ENCODE data around the gene SAFB. TPM values are rescaled to one million over a fixed set of nuclear protein-coding genes. Genes with fewer than 3 reads are reported as not detected.

SAFB gene
- total RNA-seq, 1 experiment from 2014 or later = 143 TPM

DNA sequence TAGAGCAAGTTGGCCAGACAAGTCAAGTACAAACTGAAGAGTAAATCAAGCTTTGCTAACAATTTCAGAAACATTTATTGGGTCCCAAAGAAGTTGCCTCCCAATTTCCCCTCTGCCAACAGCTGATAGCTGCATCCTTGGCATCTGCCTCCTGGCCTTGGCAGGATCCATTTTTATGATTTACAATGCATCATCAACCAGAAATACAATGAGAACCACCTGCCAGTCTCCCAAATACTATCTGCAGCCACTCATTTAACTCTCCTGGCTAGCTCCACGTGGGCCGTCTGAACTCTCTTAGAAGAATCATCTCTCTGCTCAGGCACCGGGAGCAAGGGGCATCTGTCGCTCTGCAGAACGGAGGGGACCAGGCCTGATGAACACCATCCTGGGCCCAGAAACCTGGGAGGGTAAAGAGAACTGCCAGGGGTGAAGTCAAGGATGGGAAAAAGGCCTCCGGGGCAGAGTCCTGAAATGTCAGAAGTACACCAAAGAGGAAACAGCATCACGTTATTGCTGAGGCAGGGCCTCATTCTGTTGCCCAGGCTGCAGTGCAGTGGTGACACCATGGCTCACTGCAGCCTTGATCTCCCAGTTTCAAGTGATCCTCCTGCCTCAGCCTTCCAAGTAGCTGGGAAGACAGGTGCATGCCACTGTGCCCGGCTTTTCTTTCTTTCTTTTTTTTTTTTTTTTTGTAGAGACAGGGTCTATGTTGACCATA is 94.5 kb downstream of the SAFB start:
- peak overlapping the region; percentile 88 for H3K4me2 ChIP-seq (ENCODE audit: low read length)
- ChIA-PET CTCF (interaction anchor here (1.5 to 2.1 kb wide), 2 partner anchors 28 to 30 kb away, joined by 4 to 7 read pairs; partner anchors contain the start of gene RPL36), POLR2A (interaction anchor here (1.0 to 1.6 kb wide), 3 partner anchors 26 to 111 kb away, joined by 3 to 5 read pairs (median 4); partner anchors contain the start of gene RPL36), RAD21 (ENCODE audit: low non-redundant PET in 1 of 2, low total read pairs in 2 of 2, uncharacterized antibody in 2 of 2, unreplicated experiment in 2 of 2) (interaction anchor here in 1 of 2 experiments (0.6 kb wide), 1 partner anchor 30 kb away, joined by 4 read pairs; no protein-coding TSS in a partner anchor)
- ATAC-seq = no peak
- peaks cover 5% of the 10 kb centered on the region; the same call in 1 of the 2 replicates for H4K20me1 ChIP-seq (ENCODE audit: insufficient read depth)
- peaks cover 10 to 28% of the 10 kb centered on the region in 2 experiments for H3K4me1 ChIP-seq (ENCODE audit: control insufficient read depth in 1 of 2, insufficient read depth in 2 of 2, low read length in 2 of 2)
- H3K9me2 ChIP-seq (ENCODE audit: insufficient read depth) = no peaks in the 10 kb centered on the region
- TF ChIP-seq FOSL1 (IDR thresholded peaks at IDR 0.05; ENCODE audit: low read depth) = no peak
- TF ChIP-seq, protein P1, sequence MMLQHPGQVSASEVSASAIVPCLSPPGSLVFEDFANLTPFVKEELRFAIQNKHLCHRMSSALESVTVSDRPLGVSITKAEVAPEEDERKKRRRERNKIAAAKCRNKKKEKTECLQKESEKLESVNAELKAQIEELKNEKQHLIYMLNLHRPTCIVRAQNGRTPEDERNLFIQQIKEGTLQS (IDR thresholded peaks at IDR 0.05) = no peak
- TF ChIP-seq, protein P2, sequence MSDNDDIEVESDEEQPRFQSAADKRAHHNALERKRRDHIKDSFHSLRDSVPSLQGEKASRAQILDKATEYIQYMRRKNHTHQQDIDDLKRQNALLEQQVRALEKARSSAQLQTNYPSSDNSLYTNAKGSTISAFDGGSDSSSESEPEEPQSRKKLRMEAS (IDR thresholded peaks at IDR 0.05) = no peak
- TF ChIP-seq EZH2phosphoT487 (IDR thresholded peaks at IDR 0.05; ENCODE audit: borderline replicate concordance) = no peak
- H3K79me2 ChIP-seq (ENCODE audit: insufficient read depth, low read length) = peaks cover 72% of the 10 kb centered on the region
- no peaks in the 10 kb centered on the region for H3K9me3 ChIP-seq (ENCODE audit: control insufficient read depth in 1 of 2, insufficient read depth in 1 of 2, low read depth in 1 of 2, low read length in 2 of 2)
- no peak for DNase-seq (ENCODE audit: low read depth, low spot score)
- H2AFZ ChIP-seq (ENCODE audit: low read depth, low read length, poor library complexity, severe bottlenecking) = no peak overlapping the region
- no TSS peak for BruUV-seq (replicated peaks)
- H3K36me3 ChIP-seq (ENCODE audit: control insufficient read depth in 1 of 2, insufficient read depth in 2 of 2, low read length in 2 of 2) = peaks cover 15 to 26% of the 10 kb centered on the region in 2 experiments; a peak in 3 of 4 replicates
- peak overlapping the region; percentile 85 for H3K27ac ChIP-seq (ENCODE audit: low read depth, low read length)
- H3K9ac ChIP-seq (ENCODE audit: low read length) = peak overlapping the region; percentile 99; the same call in 1 of the 2 replicates
- intact Hi-C loops (cut with micrococcal nuclease) = no loop called here
- peak overlapping the region; percentile 99 to 100; a peak in 3 of 4 replicates for H3K4me3 ChIP-seq (replicated peaks in 1 of 2; ENCODE audit: low read depth in 1 of 2, low read length in 2 of 2)
- no peaks in the 10 kb centered on the region for H3K27me3 ChIP-seq (ENCODE audit: insufficient read depth, low read length)

Other genes starting within 250 kb of the SAFB start
- gene ZNRF4, start 167.7 kb upstream of the SAFB start, total RNA-seq (2021; ENCODE audit: unreplicated experiment) = not detected
- gene TINCR, start 55.1 kb upstream of the SAFB start, total RNA-seq (2021; ENCODE audit: unreplicated experiment) = 6.1 TPM
- 86.9 TPM for gene SAFB2, start 307 bp upstream of the SAFB start, total RNA-seq (2021; ENCODE audit: unreplicated experiment)
- gene MICOS13, start 57.4 kb downstream of the SAFB start, total RNA-seq (2021; ENCODE audit: unreplicated experiment) = 61.6 TPM
- 6.0 TPM for gene HSD11B1L, start 57.9 kb downstream of the SAFB start, total RNA-seq (2021; ENCODE audit: unreplicated experiment)
- gene RPL36, start 67.2 kb downstream of the SAFB start, total RNA-seq (2021; ENCODE audit: unreplicated experiment) = 1,504 TPM
- 180 TPM for gene LONP1, start 97.1 kb downstream of the SAFB start, total RNA-seq (2021; ENCODE audit: unreplicated experiment)
- gene CATSPERD, start 97.6 kb downstream of the SAFB start, total RNA-seq (2021; ENCODE audit: unreplicated experiment) = not detected
- 13.5 TPM for gene PRR22, start 161.7 kb downstream of the SAFB start, total RNA-seq (2021; ENCODE audit: unreplicated experiment)
- 78.1 TPM for gene DUS3L, start 168.1 kb downstream of the SAFB start, total RNA-seq (2021; ENCODE audit: unreplicated experiment)
- gene NRTN, start 182.0 kb downstream of the SAFB start, total RNA-seq (2021; ENCODE audit: unreplicated experiment) = 11.5 TPM
- gene FUT6, start 216.6 kb downstream of the SAFB start, total RNA-seq (2021; ENCODE audit: unreplicated experiment) = not detected
- gene FUT3, start 228.4 kb downstream of the SAFB start, total RNA-seq (2021; ENCODE audit: unreplicated experiment) = 2.6 TPM
- gene FUT5, start 247.5 kb downstream of the SAFB start, total RNA-seq (2021; ENCODE audit: unreplicated experiment) = 0.84 TPM